Left ventricle myocardium superior (tissue), 1 donor: ENCODE data around the gene CHPT1. TPM values are rescaled to one million over a fixed set of nuclear protein-coding genes. Genes with fewer than 3 reads are reported as not detected.
"Not testable (repeated sequence)": the region's sequence is repeated elsewhere in the genome, so short reads cannot be mapped to it uniquely, and the experiment has no call there.

Experiments
- ATAC-seq: fragments of 200-7000 bp; cut with Tn5 transposase; one replicate; pipeline ENCODE4 v1.9.1; 2020; ENCODE audit warnings: mild to moderate bottlenecking, moderate library complexity
- DNase-seq: peaks from one replicate; pipeline ENCODE4 v3.0.0-alpha.2; 2020
- intact Hi-C: fragments of 100-400 bp; cut with micrococcal nuclease; formaldehyde crosslinking; loops from one replicate; pipeline ENCODE4 v1.11.0; 2022
- total RNA-seq: library from RNA; stranded (reverse); fragmentation: NEBNext Ultra II Directional; extraction: Animal tissue kit (Norgen Biotek cat#: 25700); gene quantifications from one replicate; pipeline ENCODE4 v1.2.1, GENCODE V29; 2021
- donor health status: DM: no; HTN: yes; CAD: no; lungs with severe emphysema.

Gene CHPT1
- total RNA-seq, 1 donor from 2014 or later = 120 TPM

GRCh38 chr12:101680240-101680639, 17.2 kb upstream of the CHPT1 start:
- DNase-seq (no peak), ATAC-seq (peak; percentile 90)
- intact Hi-C loops = no loop called here

- peak; percentile 80 for ATAC-seq
- no peak for DNase-seq
- intact Hi-C loops = no loop called here
Observed at GRCh38 chr12:101680647-101681046, 16.8 kb upstream of the CHPT1 start.

DNA sequence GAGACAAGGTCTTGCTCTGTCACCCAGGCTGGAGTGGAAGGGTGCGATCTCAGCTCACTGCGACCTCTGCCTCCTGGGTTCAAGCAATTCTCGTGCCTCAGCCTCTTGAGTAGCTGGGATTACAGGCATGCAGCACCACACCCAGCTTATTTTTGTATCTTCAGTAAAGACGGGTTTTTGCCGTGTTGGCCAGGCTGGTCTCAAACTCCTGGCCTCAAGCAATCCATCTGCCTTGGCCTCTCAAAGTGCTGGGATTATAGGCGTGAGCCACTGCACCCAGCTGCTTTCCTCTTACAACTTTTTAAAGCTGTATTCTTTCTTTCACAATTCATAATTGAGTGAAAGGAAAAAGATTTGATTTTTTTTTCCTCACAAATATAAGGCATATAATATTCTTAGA, 15.8 kb upstream of the CHPT1 start:
- DNase-seq, intact Hi-C loops, ATAC-seq: not testable (repeated sequence)

DNA sequence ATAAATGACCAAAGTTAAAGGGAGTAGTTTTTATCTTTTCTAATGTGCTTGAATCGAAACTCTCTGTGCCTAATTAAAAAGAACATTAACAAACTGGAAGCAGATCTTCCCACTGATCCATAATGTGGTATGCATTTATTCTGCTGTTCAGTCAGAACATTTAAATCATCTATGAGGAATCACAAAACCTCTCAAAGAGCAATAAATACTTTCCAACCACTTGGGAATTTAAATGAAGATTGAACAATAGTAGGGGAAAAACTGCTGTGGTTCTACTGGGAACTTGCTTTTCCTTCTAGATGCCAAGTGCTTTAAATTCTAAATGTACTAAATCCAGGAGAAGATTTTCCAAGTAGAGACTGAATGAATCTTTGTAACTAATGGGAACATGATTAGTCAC, 12.3 kb upstream of the CHPT1 start:
- intact Hi-C loops = no loop called here
- DNase-seq (no peak), ATAC-seq (no peak)

DNA sequence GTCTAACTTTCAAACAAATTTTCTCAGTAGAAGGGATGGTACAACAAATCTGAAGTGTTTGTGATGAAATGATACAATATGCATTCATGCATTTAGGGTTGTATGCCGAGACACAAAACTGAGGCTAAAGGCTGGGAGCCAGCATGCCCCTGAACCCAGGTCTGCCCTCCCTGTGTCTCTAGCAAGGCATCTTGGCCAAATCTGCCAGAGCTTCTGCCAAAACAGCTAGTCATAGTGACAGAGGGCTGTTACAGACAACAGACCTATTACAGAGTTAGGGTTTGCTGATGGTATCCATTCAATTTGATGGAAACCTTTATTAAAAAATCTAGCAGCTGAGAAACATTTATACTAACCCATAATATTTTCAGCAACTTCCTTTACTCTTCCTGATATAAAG, 11.3 kb upstream of the CHPT1 start:
- intact Hi-C loops = no loop called here
- DNase-seq = no peak
- ATAC-seq = peak; percentile 96

GRCh38 chr12:101690544-101691098, 6.8 kb upstream of the CHPT1 start:
- DNase-seq (no peak), ATAC-seq (no peak)
- intact Hi-C loops = no loop called here

GRCh38 chr12:101691503-101692096, 5.8 kb upstream of the CHPT1 start:
- intact Hi-C loops = no loop called here
- no peak for DNase-seq
- no peak for ATAC-seq

DNA sequence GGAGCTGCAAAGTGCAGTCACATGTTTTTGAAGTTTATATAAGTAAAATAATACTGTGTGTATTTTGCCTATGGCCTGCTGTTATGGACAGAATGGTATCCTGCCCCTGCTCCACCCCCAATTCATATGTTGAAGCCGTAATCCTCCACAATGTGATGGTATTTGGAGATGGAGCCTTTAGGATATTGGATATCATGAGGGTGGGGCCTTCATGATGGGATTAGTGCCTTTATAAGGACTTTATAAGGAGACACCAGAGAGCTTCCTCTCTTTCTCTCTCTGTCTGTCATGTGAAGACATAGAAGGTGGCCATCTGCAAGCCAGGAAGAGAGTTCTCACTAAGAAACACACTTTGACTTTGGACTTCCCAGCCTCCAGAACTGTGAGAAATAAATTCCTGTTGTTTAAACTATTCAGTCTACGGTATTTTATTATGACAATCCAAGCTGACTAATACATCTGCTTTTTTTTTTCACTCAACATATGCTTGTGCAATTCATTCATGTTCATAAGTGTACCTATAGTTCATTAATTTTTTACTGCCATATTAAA, 3.1 kb upstream of the CHPT1 start:
- DNase-seq = no peak
- intact Hi-C loops = no loop called here
- no peak for ATAC-seq

DNA sequence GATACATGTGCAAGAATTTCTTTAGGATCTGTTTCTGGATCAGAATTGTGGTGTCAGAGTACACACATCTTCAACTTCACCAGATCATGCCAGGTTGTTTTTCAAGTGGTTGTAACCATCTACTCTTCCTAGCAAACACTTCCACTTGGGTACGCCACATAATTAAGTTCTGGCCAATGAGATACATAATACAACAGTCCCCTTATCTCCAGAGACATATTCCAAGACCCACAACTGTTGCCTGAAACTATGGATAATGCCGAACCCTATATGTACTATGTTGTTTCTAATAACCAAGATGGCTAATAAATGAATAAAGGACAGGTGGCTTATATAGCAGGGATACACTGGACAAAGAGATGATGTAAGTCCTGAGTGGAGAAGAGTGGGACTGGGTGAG, 2.5 kb upstream of the CHPT1 start:
- no peak for DNase-seq
- no peak for ATAC-seq
- intact Hi-C loops = no loop called here

GRCh38 chr12:101695706-101696105, 1.7 kb upstream of the CHPT1 start:
- intact Hi-C loops = no loop called here
- DNase-seq (no peak), ATAC-seq (no peak)

DNA sequence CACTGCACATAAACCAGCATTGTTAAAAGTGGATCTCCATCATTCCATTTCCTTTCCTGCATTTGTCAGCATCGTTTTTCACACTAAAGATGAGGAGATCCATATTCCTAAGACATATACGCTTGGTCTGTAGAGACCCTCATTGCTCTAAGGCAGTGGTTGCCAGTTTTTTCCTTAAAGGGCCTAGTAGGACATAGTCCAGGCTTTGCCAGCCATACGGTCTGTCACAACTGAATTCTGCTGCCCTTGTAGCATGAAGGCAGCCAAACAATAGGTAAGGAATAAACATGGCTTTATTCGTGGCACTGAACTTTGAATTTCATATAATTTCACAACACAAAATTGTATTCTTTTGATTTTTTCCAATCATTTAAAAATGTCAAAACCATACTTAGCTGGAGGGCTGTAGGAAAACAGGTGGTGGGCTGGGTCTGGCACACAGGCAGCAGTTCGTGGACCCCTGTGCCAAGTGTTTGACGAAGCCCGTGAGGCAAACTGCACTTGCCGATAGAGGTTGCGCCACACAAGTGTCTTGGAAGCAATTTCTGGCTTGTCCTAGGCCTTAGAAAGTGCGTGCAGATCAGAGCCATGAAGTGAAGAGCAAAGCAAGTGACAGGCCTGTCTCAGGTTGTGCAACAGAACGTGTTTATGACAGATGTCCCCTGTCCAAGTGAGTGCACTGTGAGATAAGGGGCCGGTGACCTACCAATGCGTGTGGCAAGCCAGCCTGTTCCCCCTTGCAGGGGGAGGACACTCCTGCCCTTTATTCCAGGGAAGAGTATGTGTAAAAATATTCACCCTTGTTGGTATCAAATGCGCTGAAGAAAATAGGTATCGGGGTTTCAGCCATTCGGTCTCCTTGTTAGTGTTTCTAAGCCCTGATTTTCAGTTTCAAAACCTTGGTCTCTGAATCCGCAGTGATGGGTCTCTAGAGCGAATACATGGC, 916 bp upstream of the CHPT1 start:
- DNase-seq (peak; percentile 79), ATAC-seq (peak; percentile 85)
- intact Hi-C loops = no loop called here

- DNase-seq (peak; percentile 79), ATAC-seq (peak; percentile 51)
- intact Hi-C loops = no loop called here
Observed at GRCh38 chr12:101697930-101698799, 725 bp downstream of the CHPT1 start.

DNA sequence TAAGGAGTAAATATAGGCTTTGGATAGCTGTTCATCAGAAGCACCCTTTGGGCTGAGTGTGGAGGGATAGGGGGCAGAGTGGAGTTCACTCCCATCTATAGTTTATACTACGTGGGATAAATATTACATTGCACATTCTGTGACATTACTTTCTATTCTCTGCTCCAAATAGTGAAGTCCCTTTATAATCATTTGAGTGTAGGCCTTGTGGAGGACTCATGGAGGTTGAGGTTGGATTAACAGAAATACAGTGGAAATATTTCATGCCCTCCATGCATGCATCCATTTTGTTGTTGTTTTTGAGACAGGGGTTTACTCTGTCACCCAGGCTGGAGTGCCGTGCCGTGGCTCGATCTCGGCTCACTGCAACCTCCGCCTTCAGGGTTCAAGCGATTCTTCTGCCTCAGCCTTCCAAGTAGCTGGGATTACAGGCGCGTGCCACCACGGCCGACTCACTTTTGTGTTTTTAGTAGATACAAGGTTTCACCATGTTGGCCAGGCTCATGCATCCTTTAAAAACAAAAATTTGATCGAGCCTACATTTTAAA, 1.4 kb downstream of the CHPT1 start:
- intact Hi-C loops = no loop called here
- ATAC-seq = peak; percentile 14
- no peak for DNase-seq

GRCh38 chr12:101700299-101700820, 2.9 kb downstream of the CHPT1 start:
- intact Hi-C loops = no loop called here
- ATAC-seq = no peak
- no peak for DNase-seq

- DNase-seq = no peak
- ATAC-seq = no peak
- intact Hi-C loops = no loop called here
Observed at GRCh38 chr12:101703487-101703886, 6.0 kb downstream of the CHPT1 start.

GRCh38 chr12:101706403-101706802, 9.0 kb downstream of the CHPT1 start:
- ATAC-seq = no peak
- no peak for DNase-seq
- intact Hi-C loops = no loop called here

- DNase-seq = no peak
- peak; percentile 59 for ATAC-seq
- intact Hi-C loops = no loop called here
Observed at GRCh38 chr12:101707131-101707782, 9.8 kb downstream of the CHPT1 start.

GRCh38 chr12:101710288-101710687, 12.8 kb downstream of the CHPT1 start:
- DNase-seq = no peak

More at GRCh38 chr12:101710288-101710687, 12.8 kb downstream of the CHPT1 start:
- no peak for ATAC-seq
- intact Hi-C loops = no loop called here
